NOMO-1 treated with dmso at 0.1 percent for 144 hours (cell line): Measurements from ENCODE around the gene TMEM107.
"Not testable (repeated sequence)": the region's sequence is repeated elsewhere in the genome, so short reads cannot be mapped to it uniquely, and the experiment has no call there.

ENCODE experiments used
- DNase-seq: peaks from one replicate; lab custom pipeline; 2025; ENCODE audit not compliant: unreplicated experiment; lab: John Stamatoyannopoulos, UW

Gene TMEM107

GRCh38 chr17:8189711-8190477 is 13.7 kb upstream of the TMEM107 start, which contains the start of gene BORCS6:
Gene BORCS6 (minus strand): TSS chr17:8190180. CDS start chr17:8190140, 40 bp downstream.
- DNase-seq, result peak; percentile 99

GRCh38 chr17:8189041-8189710 is 13.0 kb upstream of the TMEM107 start:
- no peak for DNase-seq

GRCh38 chr17:8188263-8188839 is 12.2 kb upstream of the TMEM107 start:
- no peak for DNase-seq

- peak; percentile 92 for DNase-seq
These were observed 11.5 kb upstream of the TMEM107 start for GRCh38 chr17:8187517-8188262.

GRCh38 chr17:8186787-8187516 is 10.8 kb upstream of the TMEM107 start:
- DNase-seq, result peak; percentile 92

GRCh38 chr17:8186446-8186786 is 10.2 kb upstream of the TMEM107 start:
- DNase-seq, result no peak

GRCh38 chr17:8185582-8186445 is 9.6 kb upstream of the TMEM107 start:
- no peak for DNase-seq

- DNase-seq, result no peak
These were observed 985 bp upstream of the TMEM107 start for GRCh38 chr17:8176998-8177731.

GRCh38 chr17:8175795-8176196 is 384 bp downstream of the TMEM107 start:
- no peak for DNase-seq

- DNase-seq, result no peak
These were observed 2.3 kb downstream of the TMEM107 start for GRCh38 chr17:8173871-8174322.

GRCh38 chr17:8173056-8173870 is 2.9 kb downstream of the TMEM107 start:
- peak; percentile 86 for DNase-seq

GRCh38 chr17:8170186-8170585 is 6.0 kb downstream of the TMEM107 start:
- DNase-seq, result not testable (repeated sequence)

GRCh38 chr17:8167526-8167925 is 8.7 kb downstream of the TMEM107 start:
- no peak for DNase-seq

- no peak for DNase-seq
These were observed 9.4 kb downstream of the TMEM107 start for GRCh38 chr17:8166731-8167130.

GRCh38 chr17:8164815-8165131 is 11.4 kb downstream of the TMEM107 start:
- DNase-seq, result no peak

GRCh38 chr17:8163978-8164814 is 12.0 kb downstream of the TMEM107 start:
- DNase-seq, result peak; percentile 31
